Nephron (organoid): ENCODE measurements around the gene VPS13C.

Experiments
- H3K27ac Mint-ChIP-seq, 3 experiments: 2 replicates each; pipeline ENCODE4 v1.8.0; 2020; ENCODE audit warnings: mixed read lengths in 3 of 3, mild to moderate bottlenecking in 2 of 3, moderate library complexity in 1 of 3
- H3K27me3 Mint-ChIP-seq: 2 replicates; pipeline ENCODE4 v1.8.0; 2021; ENCODE audit warnings: low read depth, mild to moderate bottlenecking, moderate library complexity, mixed read lengths
- H3K36me3 Mint-ChIP-seq: 2 replicates; pipeline ENCODE4 v1.8.0; 2020; ENCODE audit warnings: low read depth, mixed read lengths
- H3K4me1 Mint-ChIP-seq: 2 replicates; pipeline ENCODE4 v1.8.0; 2020; ENCODE audit warnings: mixed read lengths
- H3K4me3 Mint-ChIP-seq, 3 experiments: 2 replicates each; pipeline ENCODE4 v1.8.0; 2020; ENCODE audit warnings: mild to moderate bottlenecking in 3 of 3, mixed read lengths in 3 of 3, moderate library complexity in 2 of 3
- H3K9me3 Mint-ChIP-seq: 2 replicates; pipeline ENCODE4 v1.8.0; 2020; ENCODE audit warnings: mixed read lengths
- TF ChIP-seq, protein P1 (sequence below), 3 experiments: fragments of 200-600 bp; sonication (generic); IDR thresholded peaks; one replicate each; pipeline ENCODE4 v1.5.0; 2021; ENCODE audit warnings: antibody characterized with exemption in 3 of 3; ENCODE audit not compliant: unreplicated experiment in 3 of 3

VPS13C gene

DNA sequence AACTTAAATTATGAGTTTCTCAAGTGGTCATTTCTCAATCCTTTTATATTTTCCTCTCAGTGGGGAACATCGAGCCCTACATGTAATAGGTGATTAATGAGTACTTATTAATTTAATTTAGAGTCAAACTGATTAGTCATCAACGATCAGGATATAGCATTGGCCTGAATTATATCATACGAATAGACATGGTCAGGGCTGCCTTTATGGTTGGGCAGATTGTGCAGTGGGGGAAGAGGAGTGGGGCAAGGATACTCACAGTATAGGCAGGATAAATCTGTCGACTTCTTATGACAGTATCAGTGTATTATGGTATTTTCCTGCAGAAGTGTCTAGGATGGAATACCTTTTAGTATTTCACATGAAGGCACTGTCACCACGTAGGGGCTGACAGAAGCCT is 33.6 kb upstream of the VPS13C start:
- no peak overlapping the region for H3K27ac Mint-ChIP-seq
- H3K4me1 Mint-ChIP-seq, result peaks cover 12% of the 10 kb centered on the region
- H3K9me3 Mint-ChIP-seq, result no peaks in the 10 kb centered on the region
- no peak overlapping the region for H3K4me3 Mint-ChIP-seq
- no peaks in the 10 kb centered on the region for H3K36me3 Mint-ChIP-seq
- TF ChIP-seq, protein P1, sequence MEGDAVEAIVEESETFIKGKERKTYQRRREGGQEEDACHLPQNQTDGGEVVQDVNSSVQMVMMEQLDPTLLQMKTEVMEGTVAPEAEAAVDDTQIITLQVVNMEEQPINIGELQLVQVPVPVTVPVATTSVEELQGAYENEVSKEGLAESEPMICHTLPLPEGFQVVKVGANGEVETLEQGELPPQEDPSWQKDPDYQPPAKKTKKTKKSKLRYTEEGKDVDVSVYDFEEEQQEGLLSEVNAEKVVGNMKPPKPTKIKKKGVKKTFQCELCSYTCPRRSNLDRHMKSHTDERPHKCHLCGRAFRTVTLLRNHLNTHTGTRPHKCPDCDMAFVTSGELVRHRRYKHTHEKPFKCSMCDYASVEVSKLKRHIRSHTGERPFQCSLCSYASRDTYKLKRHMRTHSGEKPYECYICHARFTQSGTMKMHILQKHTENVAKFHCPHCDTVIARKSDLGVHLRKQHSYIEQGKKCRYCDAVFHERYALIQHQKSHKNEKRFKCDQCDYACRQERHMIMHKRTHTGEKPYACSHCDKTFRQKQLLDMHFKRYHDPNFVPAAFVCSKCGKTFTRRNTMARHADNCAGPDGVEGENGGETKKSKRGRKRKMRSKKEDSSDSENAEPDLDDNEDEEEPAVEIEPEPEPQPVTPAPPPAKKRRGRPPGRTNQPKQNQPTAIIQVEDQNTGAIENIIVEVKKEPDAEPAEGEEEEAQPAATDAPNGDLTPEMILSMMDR (IDR thresholded peaks at IDR 0.05; ENCODE audit: unreplicated experiment in 3 of 3), result no peak
- peaks cover 5% of the 10 kb centered on the region for H3K27me3 Mint-ChIP-seq

DNA sequence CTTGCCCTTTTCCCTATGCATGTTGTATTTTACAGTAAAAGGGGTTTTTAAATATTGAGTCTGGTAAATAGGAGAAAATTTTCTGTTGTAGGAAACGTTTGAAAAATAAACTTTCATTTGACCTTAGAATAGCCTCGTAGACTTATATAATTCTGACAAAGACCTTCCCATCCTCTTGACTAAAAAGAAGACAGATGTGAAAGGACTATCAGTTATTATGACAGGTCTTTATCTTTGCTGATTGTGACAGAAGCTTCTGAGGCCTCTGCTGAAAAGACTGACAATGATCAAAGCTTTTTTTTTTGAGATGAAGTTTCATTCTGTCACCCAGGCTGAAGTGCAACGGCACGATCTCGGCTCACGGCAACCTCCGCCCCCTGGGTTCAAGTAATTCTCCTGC is 30.7 kb upstream of the VPS13C start:
- Mint-ChIP-seq H3K4me3 (no peak overlapping the region), H3K27ac (no peak overlapping the region), H3K4me1 (peaks cover 26% of the 10 kb centered on the region), H3K9me3 (no peaks in the 10 kb centered on the region), H3K27me3 (no peaks in the 10 kb centered on the region), H3K36me3 (no peaks in the 10 kb centered on the region)
- TF ChIP-seq, protein P1 (IDR thresholded peaks at IDR 0.05; ENCODE audit: unreplicated experiment in 3 of 3), result no peak

DNA sequence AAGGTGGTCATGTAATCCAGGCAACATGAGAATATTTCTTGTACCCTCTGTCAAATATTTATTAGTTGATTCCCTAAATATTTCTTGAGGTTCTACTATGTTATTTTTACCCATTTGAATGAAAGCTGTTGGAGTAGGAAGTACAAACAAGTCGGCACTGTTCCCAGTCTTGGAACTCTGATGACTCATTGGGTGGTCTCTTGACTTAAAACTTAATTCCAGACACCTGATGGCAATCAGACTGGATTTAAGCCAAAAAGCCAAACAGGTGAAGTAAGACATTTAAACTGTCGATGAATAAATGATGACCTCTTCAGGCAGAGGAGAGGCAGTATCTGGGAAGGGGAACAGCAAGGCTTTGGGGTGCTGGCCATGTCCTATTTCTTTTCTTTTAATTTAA is 29.4 kb upstream of the VPS13C start:
- Mint-ChIP-seq H3K4me1 (peaks cover 33% of the 10 kb centered on the region), H3K4me3 (no peak overlapping the region)
- TF ChIP-seq, protein P1 (IDR thresholded peaks at IDR 0.05; ENCODE audit: unreplicated experiment in 3 of 3), result no peak

DNA sequence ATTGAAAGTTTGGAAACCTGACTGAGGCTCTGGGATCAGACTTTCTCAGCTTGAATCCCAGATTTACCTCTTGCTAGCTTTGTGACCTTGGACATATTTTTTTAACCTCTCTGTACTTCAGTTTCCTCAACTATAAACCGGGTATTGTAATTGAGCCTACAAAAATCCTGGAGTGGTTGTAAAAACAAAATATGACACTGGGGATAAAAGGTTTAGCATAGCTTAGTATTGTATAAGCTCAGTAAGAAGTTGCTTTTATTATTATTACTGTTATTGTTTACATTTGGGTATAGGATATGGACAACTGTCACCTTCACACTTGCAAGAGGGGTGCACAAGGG is 28.1 kb upstream of the VPS13C start:
- TF ChIP-seq, protein P1 (IDR thresholded peaks at IDR 0.05; ENCODE audit: unreplicated experiment in 3 of 3), result no peak
- Mint-ChIP-seq H3K4me3 (no peak overlapping the region), H3K27ac (peak overlapping the region; percentile 34 to 66 (median 47)), H3K27me3 (peaks cover 6% of the 10 kb centered on the region), H3K9me3 (peaks cover 7% of the 10 kb centered on the region), H3K36me3 (no peaks in the 10 kb centered on the region), H3K4me1 (peaks cover 34% of the 10 kb centered on the region)

More for the DNA sequence above, 29.4 kb upstream of the VPS13C start:
- Mint-ChIP-seq H3K27me3 (no peaks in the 10 kb centered on the region), H3K36me3 (no peaks in the 10 kb centered on the region), H3K27ac (no peak overlapping the region), H3K9me3 (no peaks in the 10 kb centered on the region)

DNA sequence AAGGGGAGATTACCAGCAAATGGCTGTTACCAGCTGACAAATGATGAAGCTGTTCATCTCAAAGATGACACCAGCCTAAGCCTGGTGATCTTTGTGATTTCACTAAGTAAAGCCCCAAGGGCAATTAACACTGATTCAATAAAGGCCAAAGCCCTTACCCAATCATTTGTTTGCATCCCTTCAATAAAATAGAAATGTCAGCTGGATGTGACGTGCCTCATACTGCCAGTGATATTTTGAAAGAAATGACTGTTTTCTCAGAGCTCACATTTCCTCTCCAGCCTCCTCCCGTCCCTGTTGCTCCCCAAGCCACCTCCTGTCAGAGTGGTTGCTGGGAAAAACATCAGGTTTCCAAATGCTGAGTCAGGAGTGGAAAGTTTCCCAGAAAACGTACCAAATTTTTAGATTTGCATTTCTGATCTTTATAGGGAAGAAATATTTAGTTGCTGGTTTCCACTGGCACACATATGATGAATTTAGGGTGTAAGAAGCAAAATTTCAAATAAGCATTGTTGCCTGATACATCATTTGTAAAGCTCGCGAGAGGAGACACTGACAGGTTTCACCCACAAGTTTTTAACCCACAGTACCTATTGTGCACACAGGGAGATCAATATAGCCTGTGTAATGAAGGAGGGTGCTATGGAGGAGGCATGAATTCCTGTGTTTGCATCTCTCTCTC is 27.6 kb upstream of the VPS13C start:
- H3K4me1 Mint-ChIP-seq, result peaks cover 34% of the 10 kb centered on the region
- no peak overlapping the region for H3K4me3 Mint-ChIP-seq
- H3K27me3 Mint-ChIP-seq, result peaks cover 6% of the 10 kb centered on the region
- TF ChIP-seq, protein P1 (IDR thresholded peaks at IDR 0.05; ENCODE audit: unreplicated experiment in 3 of 3), result no peak
- H3K36me3 Mint-ChIP-seq, result no peaks in the 10 kb centered on the region
- peak overlapping the region; percentile 34 to 66 (median 47) for H3K27ac Mint-ChIP-seq
- H3K9me3 Mint-ChIP-seq, result peaks cover 7% of the 10 kb centered on the region

DNA sequence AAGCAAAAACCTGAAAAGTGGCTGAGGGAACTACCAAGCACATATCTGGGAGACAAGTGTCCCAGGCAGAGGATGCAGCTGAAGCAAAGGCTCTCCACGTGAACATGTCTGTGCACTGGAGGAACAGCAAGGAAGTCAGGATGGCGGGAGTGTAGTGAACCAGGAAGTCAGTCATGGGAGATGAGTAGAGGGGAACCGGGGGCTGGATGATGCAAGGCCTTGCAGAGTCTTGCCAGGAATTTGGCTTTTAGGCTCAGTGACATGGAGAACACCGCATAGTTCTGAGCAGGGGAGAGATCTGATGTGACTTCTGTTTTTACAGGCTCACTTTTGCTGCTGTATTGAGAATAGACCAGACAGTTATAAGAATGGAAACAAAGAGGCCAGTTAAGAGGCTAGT is 25.5 kb upstream of the VPS13C start:
- Mint-ChIP-seq H3K36me3 (no peaks in the 10 kb centered on the region), H3K27ac (peak overlapping the region; percentile 36 to 75 (median 46)), H3K27me3 (peaks cover 6% of the 10 kb centered on the region)

More for the DNA sequence above, 25.5 kb upstream of the VPS13C start:
- TF ChIP-seq, protein P1 (IDR thresholded peaks at IDR 0.05; ENCODE audit: unreplicated experiment in 3 of 3), result no peak
- peaks cover 34% of the 10 kb centered on the region for H3K4me1 Mint-ChIP-seq
- H3K9me3 Mint-ChIP-seq, result peaks cover 11% of the 10 kb centered on the region
- no peak overlapping the region for H3K4me3 Mint-ChIP-seq
